GM19043 (cell line): ENCODE measurements around the gene NAGLU.
A peak's percentile ranks its signal among the peaks of the same experiment; 100 is the strongest.

Experiments
- ATAC-seq: cut with Tn5 transposase; IDR thresholded peaks from one replicate; pipeline ENCODE4 v1.9.1; 2021; ENCODE audit warnings: low read depth; ENCODE audit not compliant: unreplicated experiment

Gene NAGLU

GRCh38 chr17:42563143-42563509, 27.1 kb downstream of the NAGLU start:
- ATAC-seq: no peak

GRCh38 chr17:42563543-42563942, 27.5 kb downstream of the NAGLU start:
- no peak for ATAC-seq

GRCh38 chr17:42563950-42564349, 27.9 kb downstream of the NAGLU start:
- ATAC-seq: no peak

- ATAC-seq: no peak
These were observed 28.9 kb downstream of the NAGLU start for GRCh38 chr17:42564815-42565522.

GRCh38 chr17:42565523-42566214, 29.6 kb downstream of the NAGLU start:
- no peak for ATAC-seq

GRCh38 chr17:42566215-42566882, 30.3 kb downstream of the NAGLU start:
- no peak for ATAC-seq

- ATAC-seq: peak; percentile 54
These were observed 31.0 kb downstream of the NAGLU start, which contains the start of gene MLX for GRCh38 chr17:42566883-42567573. Gene MLX, plus strand, starts transcription at chr17:42567100. Its CDS starts 25 bp downstream, at chr17:42567125.

- ATAC-seq: no peak
These were observed 32.5 kb downstream of the NAGLU start for GRCh38 chr17:42568341-42569111.

GRCh38 chr17:42571435-42572225, 35.6 kb downstream of the NAGLU start:
- ATAC-seq: no peak

- ATAC-seq: no peak
These were observed 37.1 kb downstream of the NAGLU start for GRCh38 chr17:42573095-42573494.

- ATAC-seq: no peak
These were observed 38.4 kb downstream of the NAGLU start for GRCh38 chr17:42574463-42574862.

GRCh38 chr17:42577140-42577531, 41.1 kb downstream of the NAGLU start:
- no peak for ATAC-seq

- ATAC-seq: peak; percentile 76
These were observed 41.7 kb downstream of the NAGLU start, which contains the start of gene PSMC3IP for GRCh38 chr17:42577532-42578281. Gene PSMC3IP, minus strand, starts transcription at chr17:42577729. Its CDS starts 43 bp downstream, at chr17:42577686.

- ATAC-seq: peak; percentile 41
These were observed 42.3 kb downstream of the NAGLU start for GRCh38 chr17:42578282-42578869.

GRCh38 chr17:42579794-42580551, 43.9 kb downstream of the NAGLU start:
- ATAC-seq: no peak

GRCh38 chr17:42581744-42582270, 45.8 kb downstream of the NAGLU start:
- no peak for ATAC-seq

- no peak for ATAC-seq
These were observed 48.8 kb downstream of the NAGLU start for GRCh38 chr17:42584880-42585279.
